ENCODE results near the gene ADO. TPM values are rescaled to one million over a fixed set of nuclear protein-coding genes. Genes with fewer than 3 reads are reported as not detected.

Gene ADO
- total RNA-seq, 4 donors from 2014 or later = 11.6 to 31.6 (median 27.1) TPM

GRCh38 chr10:62790571-62790970, 13.9 kb upstream of the ADO start:
- TF ChIP-seq POLR2A (IDR thresholded peaks at IDR 0.05) (no peak), CTCF (IDR thresholded peaks at IDR 0.05 in 4 of 5, conservative IDR thresholded peaks at IDR 0.05 in 1 of 5) (no peak)
- in situ Hi-C loops (cut with MboI; ENCODE audit: low sequenced_read_pairs in 4 of 4) = no loop called here
- H3K9me3 ChIP-seq = no peaks in the 10 kb centered on the region
- no peak overlapping the region for H3K4me3 ChIP-seq
- H3K36me3 ChIP-seq = no peaks in the 10 kb centered on the region
- ATAC-seq (no peak), DNase-seq (no peak)
- peaks cover 0 to 2% of the 10 kb centered on the region in 2 donors for H3K4me1 ChIP-seq
- intact Hi-C loops (cut with DNase I; ENCODE audit: low total_unique reads) = no loop called here
- H3K27me3 ChIP-seq = no peaks in the 10 kb centered on the region
- H3K27ac ChIP-seq = no peak overlapping the region

GRCh38 chr10:62792261-62792660, 12.3 kb upstream of the ADO start:
- peaks cover 0 to 2% of the 10 kb centered on the region in 2 donors for H3K4me1 ChIP-seq
- no peak for DNase-seq
- TF ChIP-seq CTCF (IDR thresholded peaks at IDR 0.05 in 4 of 5, conservative IDR thresholded peaks at IDR 0.05 in 1 of 5) = no peak
- no peak for TF ChIP-seq POLR2A (IDR thresholded peaks at IDR 0.05)
- intact Hi-C loops (cut with DNase I; ENCODE audit: low total_unique reads) = no loop called here
- H3K27me3 ChIP-seq = peaks cover 0 to 6% (median 0%) of the 10 kb centered on the region in 3 donors
- in situ Hi-C loops (cut with MboI; ENCODE audit: low sequenced_read_pairs in 4 of 4) = no loop called here
- no peaks in the 10 kb centered on the region for H3K9me3 ChIP-seq
- ATAC-seq = no peak
- no peak overlapping the region for H3K4me3 ChIP-seq
- no peaks in the 10 kb centered on the region for H3K36me3 ChIP-seq
- no peak overlapping the region for H3K27ac ChIP-seq

- no peak for TF ChIP-seq CTCF (IDR thresholded peaks at IDR 0.05 in 4 of 5, conservative IDR thresholded peaks at IDR 0.05 in 1 of 5)
- TF ChIP-seq POLR2A (IDR thresholded peaks at IDR 0.05) = no peak
- H3K9me3 ChIP-seq = no peaks in the 10 kb centered on the region
- intact Hi-C loops (cut with DNase I; ENCODE audit: low total_unique reads) = no loop called here
- H3K4me1 ChIP-seq = no peaks in the 10 kb centered on the region
- H3K4me3 ChIP-seq = no peak overlapping the region
- peaks cover 0 to 6% (median 4%) of the 10 kb centered on the region in 3 donors for H3K27me3 ChIP-seq
- in situ Hi-C loops (cut with MboI; ENCODE audit: low sequenced_read_pairs in 4 of 4) = no loop called here
- H3K27ac ChIP-seq = no peak overlapping the region
- ATAC-seq (no peak), DNase-seq (no peak)
- H3K36me3 ChIP-seq = no peaks in the 10 kb centered on the region
These were observed 10.2 kb upstream of the ADO start for GRCh38 chr10:62794306-62794705.

GRCh38 chr10:62795100-62795499, 9.4 kb upstream of the ADO start:
- H3K36me3 ChIP-seq = no peaks in the 10 kb centered on the region
- ATAC-seq = no peak
- no peak for DNase-seq
- no peaks in the 10 kb centered on the region for H3K4me1 ChIP-seq
- peaks cover 0 to 6% (median 4%) of the 10 kb centered on the region in 3 donors for H3K27me3 ChIP-seq
- intact Hi-C loops (cut with DNase I; ENCODE audit: low total_unique reads) (no loop called here), in situ Hi-C loops (cut with MboI; ENCODE audit: low sequenced_read_pairs in 4 of 4) (no loop called here)
- no peak for TF ChIP-seq CTCF (IDR thresholded peaks at IDR 0.05 in 4 of 5, conservative IDR thresholded peaks at IDR 0.05 in 1 of 5)
- TF ChIP-seq POLR2A (IDR thresholded peaks at IDR 0.05) = no peak
- H3K27ac ChIP-seq = no peak overlapping the region
- no peak overlapping the region for H3K4me3 ChIP-seq
- H3K9me3 ChIP-seq = no peaks in the 10 kb centered on the region

- Histone ChIP-seq H3K36me3 (no peaks in the 10 kb centered on the region), H3K27ac (no peak overlapping the region), H3K4me1 (no peaks in the 10 kb centered on the region), H3K9me3 (no peaks in the 10 kb centered on the region), H3K27me3 (peaks cover 0 to 6% (median 4%) of the 10 kb centered on the region in 3 donors), H3K4me3 (no peak overlapping the region)
- in situ Hi-C loops (cut with MboI; ENCODE audit: low sequenced_read_pairs in 4 of 4) = no loop called here
- DNase-seq = no peak
- TF ChIP-seq CTCF (IDR thresholded peaks at IDR 0.05 in 4 of 5, conservative IDR thresholded peaks at IDR 0.05 in 1 of 5) = no peak
- intact Hi-C loops (cut with DNase I; ENCODE audit: low total_unique reads) = no loop called here
- no peak for ATAC-seq
These were observed 8.8 kb upstream of the ADO start for GRCh38 chr10:62795762-62796161.
